SK-N-SH treated with all-trans-retinoic acid at 6 μM for 48 hours (cell line): ENCODE data around the gene ADGRF3.
"Not testable (repeated sequence)": the region's sequence is repeated elsewhere in the genome, so short reads cannot be mapped to it uniquely, and the experiment has no call there.

Experiments used
- ATAC-seq: fragments of 200-7000 bp; cut with Tn5 transposase; 3 replicates; pipeline ENCODE4 v1.9.1; 2020; ENCODE audit warnings: mild to moderate bottlenecking, moderate library complexity
- BACH2 ChIP-seq: fragments of 250-450 bp; sonication (Bioruptor Pico); IDR thresholded peaks from 2 replicates; pipeline ENCODE4 v1.9.0; 2021; ENCODE audit warnings: mild to moderate bottlenecking, borderline replicate concordance
- CSDC2 ChIP-seq: fragments of 250-450 bp; sonication (Bioruptor Pico); IDR thresholded peaks from 2 replicates; pipeline ENCODE4 v1.5.0; 2020; ENCODE audit warnings: mild to moderate bottlenecking, moderate library complexity
- ESRRG ChIP-seq: fragments of 250-450 bp; sonication (Bioruptor Pico); IDR thresholded peaks from 2 replicates; pipeline ENCODE4 v1.6.1; 2021; ENCODE audit warnings: mild to moderate bottlenecking
- GLIS3 ChIP-seq: fragments of 250-450 bp; sonication (Bioruptor Pico); IDR thresholded peaks from 2 replicates; pipeline ENCODE4 v1.5.0; 2020; ENCODE audit warnings: mild to moderate bottlenecking, moderate library complexity
- ISL1 ChIP-seq: fragments of 250-450 bp; sonication (Bioruptor Pico); IDR thresholded peaks from 2 replicates; pipeline ENCODE4 v2.1.2; 2022; ENCODE audit warnings: mild to moderate bottlenecking, moderate library complexity
- OSR1 ChIP-seq: fragments of 250-450 bp; sonication (Bioruptor Pico); IDR thresholded peaks from 2 replicates; pipeline ENCODE4 v1.8.0; 2022; ENCODE audit warnings: moderate library complexity, mild to moderate bottlenecking, inconsistent platforms
- RARB ChIP-seq: fragments of 250-450 bp; sonication (Bioruptor Pico); IDR thresholded peaks from 2 replicates; pipeline ENCODE4 v1.8.0; 2021; ENCODE audit warnings: mild to moderate bottlenecking, moderate library complexity
- SNAI2 ChIP-seq: fragments of 250-450 bp; sonication (Bioruptor Pico); IDR thresholded peaks from 2 replicates; pipeline ENCODE4 v1.5.0; 2020; ENCODE audit warnings: mild to moderate bottlenecking, moderate library complexity
- TOX ChIP-seq: fragments of 250-450 bp; sonication (Bioruptor Pico); IDR thresholded peaks from 2 replicates; pipeline ENCODE4 v1.8.0; 2021; ENCODE audit warnings: mild to moderate bottlenecking, moderate library complexity, borderline replicate concordance
- ZC3H10 ChIP-seq: fragments of 250-450 bp; sonication (Bioruptor Pico); IDR thresholded peaks from 2 replicates; pipeline ENCODE4 v1.5.1; 2021; ENCODE audit warnings: mild to moderate bottlenecking, moderate library complexity
- ZFP3 ChIP-seq: fragments of 250-450 bp; sonication (Bioruptor Pico); IDR thresholded peaks from 2 replicates; pipeline ENCODE4 v1.5.0; 2020; ENCODE audit warnings: mild to moderate bottlenecking, moderate library complexity
- ZFP30 ChIP-seq: fragments of 450-650 bp; formaldehyde crosslinking; IDR thresholded peaks from 2 replicates; pipeline ENCODE4 v1.5.0; 2022; ENCODE audit warnings: mild to moderate bottlenecking, moderate library complexity
- ZNF70 ChIP-seq: fragments of 450-650 bp; formaldehyde crosslinking; IDR thresholded peaks from 2 replicates; pipeline ENCODE4 v1.5.0; 2020; ENCODE audit warnings: mild to moderate bottlenecking, moderate library complexity
- ZNF8 ChIP-seq: fragments of 450-650 bp; formaldehyde crosslinking; IDR thresholded peaks from 2 replicates; pipeline ENCODE4 v1.5.0; 2020; ENCODE audit warnings: mild to moderate bottlenecking, moderate library complexity
- TF ChIP-seq, protein P1 (sequence below): fragments of 250-450 bp; sonication (Bioruptor Pico); IDR thresholded peaks from 2 replicates; pipeline ENCODE4 v1.8.0; 2021; ENCODE audit warnings: low read depth, mild to moderate bottlenecking, moderate library complexity, borderline replicate concordance
- TF ChIP-seq, protein P2 (sequence below): fragments of 250-450 bp; sonication (Bioruptor Pico); IDR thresholded peaks from 2 replicates; pipeline ENCODE4 v1.5.1; 2021; ENCODE audit warnings: mild to moderate bottlenecking, moderate library complexity
- TF ChIP-seq, protein P3 (sequence below): fragments of 250-450 bp; sonication (Bioruptor Pico); IDR thresholded peaks from 2 replicates; pipeline ENCODE4 v1.5.0; 2020; ENCODE audit warnings: mild to moderate bottlenecking, moderate library complexity
- TF ChIP-seq, protein P4 (sequence below): fragments of 250-450 bp; sonication (Bioruptor Pico); IDR thresholded peaks from 2 replicates; pipeline ENCODE4 v1.5.1; 2020; ENCODE audit warnings: low read depth, mild to moderate bottlenecking, moderate library complexity

ADGRF3 gene

DNA sequence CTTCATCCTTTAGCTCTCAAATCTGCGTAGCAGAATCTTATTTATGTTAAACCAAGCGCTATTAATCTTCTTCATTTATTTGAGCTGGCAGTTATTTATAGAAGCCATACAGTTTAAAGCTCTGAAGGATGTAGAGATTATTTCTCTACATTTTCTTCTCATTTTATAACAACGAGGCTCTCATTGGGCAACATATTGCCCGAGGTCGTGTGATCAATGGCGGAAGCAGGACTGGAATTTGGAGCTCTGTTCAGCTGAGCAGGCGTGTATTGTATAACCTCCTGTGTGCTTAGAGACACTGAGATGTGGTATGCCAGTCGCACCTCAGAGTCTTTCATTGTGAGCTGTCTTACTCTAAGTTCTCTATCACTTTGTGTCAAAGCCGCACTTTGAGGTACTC, 37.6 kb upstream of the ADGRF3 start:
- TF ChIP-seq OSR1 (CRISPR knock-in tag) (no peak), ZFP3 (no peak)
- TF ChIP-seq, protein P1, sequence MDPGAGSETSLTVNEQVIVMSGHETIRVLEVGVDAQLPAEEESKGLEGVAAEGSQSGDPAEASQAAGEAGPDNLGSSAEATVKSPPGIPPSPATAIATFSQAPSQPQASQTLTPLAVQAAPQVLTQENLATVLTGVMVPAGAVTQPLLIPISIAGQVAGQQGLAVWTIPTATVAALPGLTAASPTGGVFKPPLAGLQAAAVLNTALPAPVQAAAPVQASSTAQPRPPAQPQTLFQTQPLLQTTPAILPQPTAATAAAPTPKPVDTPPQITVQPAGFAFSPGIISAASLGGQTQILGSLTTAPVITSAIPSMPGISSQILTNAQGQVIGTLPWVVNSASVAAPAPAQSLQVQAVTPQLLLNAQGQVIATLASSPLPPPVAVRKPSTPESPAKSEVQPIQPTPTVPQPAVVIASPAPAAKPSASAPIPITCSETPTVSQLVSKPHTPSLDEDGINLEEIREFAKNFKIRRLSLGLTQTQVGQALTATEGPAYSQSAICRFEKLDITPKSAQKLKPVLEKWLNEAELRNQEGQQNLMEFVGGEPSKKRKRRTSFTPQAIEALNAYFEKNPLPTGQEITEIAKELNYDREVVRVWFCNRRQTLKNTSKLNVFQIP = no peak

DNA sequence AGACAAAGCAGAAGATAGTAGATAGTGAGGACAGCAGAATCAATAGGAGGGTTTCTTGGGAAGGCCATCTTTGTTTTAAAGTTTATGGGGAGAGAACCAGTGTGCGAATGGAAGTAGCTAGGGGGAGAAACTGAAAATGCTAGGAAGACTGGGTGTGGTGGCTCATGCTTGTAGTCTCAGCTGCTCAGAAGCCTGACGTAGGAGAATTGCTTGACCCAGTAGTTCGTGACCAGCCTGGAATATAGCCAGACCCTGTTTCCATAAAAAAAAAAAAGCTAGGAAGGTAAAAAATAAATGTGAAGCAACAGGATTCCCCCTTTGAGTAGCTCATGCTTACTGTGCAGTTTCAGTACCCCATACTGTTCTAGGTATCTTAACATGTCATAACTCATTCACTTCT, 36.0 kb upstream of the ADGRF3 start:
- ATAC-seq = no peak
- no peak for TF ChIP-seq TOX (CRISPR knock-in tag)
- TF ChIP-seq ZNF70 (CRISPR knock-in tag) = no peak
- TF ChIP-seq, protein P2, sequence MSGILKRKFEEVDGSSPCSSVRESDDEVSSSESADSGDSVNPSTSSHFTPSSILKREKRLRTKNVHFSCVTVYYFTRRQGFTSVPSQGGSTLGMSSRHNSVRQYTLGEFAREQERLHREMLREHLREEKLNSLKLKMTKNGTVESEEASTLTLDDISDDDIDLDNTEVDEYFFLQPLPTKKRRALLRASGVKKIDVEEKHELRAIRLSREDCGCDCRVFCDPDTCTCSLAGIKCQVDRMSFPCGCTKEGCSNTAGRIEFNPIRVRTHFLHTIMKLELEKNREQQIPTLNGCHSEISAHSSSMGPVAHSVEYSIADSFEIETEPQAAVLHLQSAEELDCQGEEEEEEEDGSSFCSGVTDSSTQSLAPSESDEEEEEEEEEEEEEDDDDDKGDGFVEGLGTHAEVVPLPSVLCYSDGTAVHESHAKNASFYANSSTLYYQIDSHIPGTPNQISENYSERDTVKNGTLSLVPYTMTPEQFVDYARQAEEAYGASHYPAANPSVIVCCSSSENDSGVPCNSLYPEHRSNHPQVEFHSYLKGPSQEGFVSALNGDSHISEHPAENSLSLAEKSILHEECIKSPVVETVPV (CRISPR knock-in tag) = no peak

More for the DNA sequence above, 37.6 kb upstream of the ADGRF3 start:
- ATAC-seq = no peak

DNA sequence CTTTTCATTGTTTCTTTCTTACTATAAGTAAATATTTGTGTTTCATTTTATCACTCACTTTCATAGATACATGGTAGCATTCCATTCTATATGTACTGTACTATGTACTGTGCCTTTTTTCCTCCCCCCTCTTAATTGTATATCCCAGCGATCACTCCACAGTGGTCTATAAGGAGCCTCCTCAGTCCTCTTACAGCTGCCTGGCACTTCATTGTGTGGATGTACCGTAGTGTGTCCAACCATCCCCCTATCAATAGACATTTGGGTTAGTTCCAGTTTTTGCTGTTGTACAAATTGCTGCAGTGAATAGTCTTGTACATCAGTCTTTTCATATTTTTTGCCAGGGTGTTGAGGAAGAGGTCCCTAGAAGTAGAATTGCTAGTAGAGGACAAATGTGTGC, 33.7 kb upstream of the ADGRF3 start:
- no peak for ATAC-seq
- TF ChIP-seq GLIS3 (CRISPR knock-in tag) (no peak), ISL1 (CRISPR knock-in tag) (no peak), ZNF70 (CRISPR knock-in tag) (no peak), ZNF8 (CRISPR knock-in tag) (peak; percentile 79)
- TF ChIP-seq, protein P3, sequence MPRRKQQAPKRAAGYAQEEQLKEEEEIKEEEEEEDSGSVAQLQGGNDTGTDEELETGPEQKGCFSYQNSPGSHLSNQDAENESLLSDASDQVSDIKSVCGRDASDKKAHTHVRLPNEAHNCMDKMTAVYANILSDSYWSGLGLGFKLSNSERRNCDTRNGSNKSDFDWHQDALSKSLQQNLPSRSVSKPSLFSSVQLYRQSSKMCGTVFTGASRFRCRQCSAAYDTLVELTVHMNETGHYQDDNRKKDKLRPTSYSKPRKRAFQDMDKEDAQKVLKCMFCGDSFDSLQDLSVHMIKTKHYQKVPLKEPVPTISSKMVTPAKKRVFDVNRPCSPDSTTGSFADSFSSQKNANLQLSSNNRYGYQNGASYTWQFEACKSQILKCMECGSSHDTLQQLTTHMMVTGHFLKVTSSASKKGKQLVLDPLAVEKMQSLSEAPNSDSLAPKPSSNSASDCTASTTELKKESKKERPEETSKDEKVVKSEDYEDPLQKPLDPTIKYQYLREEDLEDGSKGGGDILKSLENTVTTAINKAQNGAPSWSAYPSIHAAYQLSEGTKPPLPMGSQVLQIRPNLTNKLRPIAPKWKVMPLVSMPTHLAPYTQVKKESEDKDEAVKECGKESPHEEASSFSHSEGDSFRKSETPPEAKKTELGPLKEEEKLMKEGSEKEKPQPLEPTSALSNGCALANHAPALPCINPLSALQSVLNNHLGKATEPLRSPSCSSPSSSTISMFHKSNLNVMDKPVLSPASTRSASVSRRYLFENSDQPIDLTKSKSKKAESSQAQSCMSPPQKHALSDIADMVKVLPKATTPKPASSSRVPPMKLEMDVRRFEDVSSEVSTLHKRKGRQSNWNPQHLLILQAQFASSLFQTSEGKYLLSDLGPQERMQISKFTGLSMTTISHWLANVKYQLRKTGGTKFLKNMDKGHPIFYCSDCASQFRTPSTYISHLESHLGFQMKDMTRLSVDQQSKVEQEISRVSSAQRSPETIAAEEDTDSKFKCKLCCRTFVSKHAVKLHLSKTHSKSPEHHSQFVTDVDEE (CRISPR knock-in tag) = no peak
- TF ChIP-seq, protein P2 (CRISPR knock-in tag) = no peak
- TF ChIP-seq, protein P4, sequence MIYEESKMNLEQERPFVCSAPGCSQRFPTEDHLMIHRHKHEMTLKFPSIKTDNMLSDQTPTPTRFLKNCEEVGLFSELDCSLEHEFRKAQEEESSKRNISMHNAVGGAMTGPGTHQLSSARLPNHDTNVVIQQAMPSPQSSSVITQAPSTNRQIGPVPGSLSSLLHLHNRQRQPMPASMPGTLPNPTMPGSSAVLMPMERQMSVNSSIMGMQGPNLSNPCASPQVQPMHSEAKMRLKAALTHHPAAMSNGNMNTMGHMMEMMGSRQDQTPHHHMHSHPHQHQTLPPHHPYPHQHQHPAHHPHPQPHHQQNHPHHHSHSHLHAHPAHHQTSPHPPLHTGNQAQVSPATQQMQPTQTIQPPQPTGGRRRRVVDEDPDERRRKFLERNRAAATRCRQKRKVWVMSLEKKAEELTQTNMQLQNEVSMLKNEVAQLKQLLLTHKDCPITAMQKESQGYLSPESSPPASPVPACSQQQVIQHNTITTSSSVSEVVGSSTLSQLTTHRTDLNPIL = no peak

DNA sequence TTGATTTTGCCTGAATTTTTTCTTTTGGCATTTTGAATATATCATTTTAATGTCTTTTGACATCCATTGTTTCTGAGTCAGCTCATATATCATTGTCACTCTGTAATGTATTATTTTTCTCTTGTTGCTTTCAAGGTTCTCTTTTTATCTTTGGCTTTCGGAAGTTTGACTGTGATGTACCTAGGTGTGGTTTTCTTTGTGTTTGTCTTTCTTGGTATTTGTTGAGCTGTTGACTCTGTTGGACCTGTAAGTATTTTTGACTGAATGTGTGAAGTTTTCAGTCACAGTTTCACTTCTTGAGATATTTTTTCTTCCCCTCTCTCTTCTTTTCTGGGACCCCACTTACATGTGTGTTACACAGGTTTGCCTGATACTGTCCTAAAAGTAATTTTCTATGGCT, 30.2 kb upstream of the ADGRF3 start:
- TF ChIP-seq ISL1 (CRISPR knock-in tag) (no peak), ZFP30 (no peak), RARB (no peak), ZNF70 (CRISPR knock-in tag) (no peak), TOX (CRISPR knock-in tag) (no peak), BACH2 (CRISPR knock-in tag) (no peak), CSDC2 (CRISPR knock-in tag) (no peak), SNAI2 (CRISPR knock-in tag) (no peak), ESRRG (CRISPR knock-in tag) (no peak), ZC3H10 (no peak)
- TF ChIP-seq, protein P1 = no peak
- TF ChIP-seq, all 23 proteins: peak for 0

DNA sequence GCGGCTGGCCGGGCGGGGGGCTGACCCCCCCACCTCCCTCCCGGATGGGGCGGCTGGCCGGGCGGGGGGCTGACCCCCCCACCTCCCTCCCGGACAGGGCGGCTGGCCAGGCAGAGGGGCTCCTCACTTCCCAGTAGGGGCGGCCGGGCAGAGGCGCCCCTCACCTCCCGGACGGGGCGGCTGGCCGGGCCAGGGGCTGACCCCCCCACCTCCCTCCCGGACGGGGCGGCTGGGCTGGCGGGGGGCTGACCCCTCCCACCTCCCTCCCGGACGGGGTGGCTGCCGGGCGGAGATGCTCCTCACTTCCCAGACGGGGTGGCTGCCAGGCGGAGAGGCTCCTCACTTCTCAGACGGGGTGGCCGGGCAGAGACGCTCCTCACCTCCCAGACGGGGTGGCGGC, 24.3 kb upstream of the ADGRF3 start:
- not testable (repeated sequence) for ATAC-seq

More for the DNA sequence above, 30.2 kb upstream of the ADGRF3 start:
- ATAC-seq = no peak

DNA sequence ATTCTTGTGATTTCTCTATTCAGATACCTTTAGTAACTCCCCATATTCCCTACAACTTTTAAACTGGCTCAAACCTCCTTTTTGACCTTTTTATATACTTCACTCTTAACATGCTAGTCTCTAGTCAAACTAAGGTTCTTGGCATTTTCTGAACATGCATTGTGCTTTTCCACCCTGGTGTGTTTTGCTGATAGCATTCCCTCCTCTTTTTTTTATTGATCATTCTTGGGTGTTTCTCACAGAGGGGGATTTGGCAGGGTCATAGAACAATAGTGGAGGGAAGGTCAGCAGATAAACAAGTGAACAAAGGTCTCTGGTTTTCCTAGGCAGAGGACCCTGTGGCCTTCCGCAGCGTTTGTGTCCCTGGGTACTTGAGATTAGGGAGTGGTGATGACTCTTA, 23.1 kb upstream of the ADGRF3 start:
- not testable (repeated sequence) for ATAC-seq
